ENCODE measurements around the gene PHTF2.

The PHTF2 gene

DNA sequence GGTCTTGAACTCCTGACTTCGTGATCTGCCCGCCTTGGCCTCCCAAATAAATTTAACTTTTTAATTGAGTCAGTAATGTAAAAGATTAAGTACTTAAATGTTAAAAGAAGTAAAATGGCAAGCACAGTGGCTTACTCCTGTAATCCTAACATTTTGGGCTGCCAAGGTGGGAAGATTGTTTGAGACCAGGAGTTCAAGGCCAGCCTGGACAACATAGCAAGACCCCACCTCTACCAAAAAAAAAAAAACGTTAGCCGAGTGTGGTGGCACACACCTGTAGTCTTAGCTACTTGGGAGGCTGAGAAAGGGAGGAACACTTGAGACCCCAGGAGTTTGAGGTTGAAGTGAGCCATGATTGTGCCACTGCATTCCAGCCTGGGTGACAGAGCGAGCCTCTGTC, 26.1 kb downstream of the PHTF2 start:
- no peak overlapping the region for H3K4me3 ChIP-seq (ENCODE audit: control insufficient read depth in 1 of 7, extremely low read depth in 1 of 7, insufficient read depth in 4 of 7, low read depth in 2 of 7, low read length in 6 of 7)
- peaks cover 3 to 36% (median 28%) of the 10 kb centered on the region in 5 experiments for H3K9me3 ChIP-seq (ENCODE audit: control extremely low read depth in 1 of 5, control insufficient read depth in 4 of 5, insufficient read depth in 2 of 5, low read depth in 1 of 5, low read length in 4 of 5)
- CTCF ChIA-PET, result interaction anchor here (0.7 kb wide), 1 partner anchor 182 kb away, joined by 3 read pairs; no protein-coding TSS in a partner anchor
- DNase-seq, result no peak
- WGBS (ENCODE audit: insufficient coverage), result 100% methylated on average over 1 of the region's 5 CpGs
- H3K27me3 ChIP-seq (replicated peaks in 2 of 5; ENCODE audit: control insufficient read depth in 4 of 5, insufficient read depth in 5 of 5, low read length in 4 of 5), result no peaks in the 10 kb centered on the region
- peaks cover 0 to 12% (median 2%) of the 10 kb centered on the region in 4 experiments for H3K36me3 ChIP-seq (ENCODE audit: control insufficient read depth in 4 of 4, insufficient read depth in 4 of 4, low read length in 3 of 4)
- H3K27ac ChIP-seq (ENCODE audit: insufficient read depth in 1 of 2, low read depth in 1 of 2, low read length in 2 of 2, poor library complexity in 1 of 2, severe bottlenecking in 2 of 2), result no peak overlapping the region
- POLR2A ChIA-PET, result no interaction called here
- H3K4me1 ChIP-seq (ENCODE audit: control extremely low read depth in 1 of 4, control insufficient read depth in 4 of 4, insufficient read depth in 4 of 4, low read length in 3 of 4), result peaks cover 0 to 23% (median 5%) of the 10 kb centered on the region in 4 experiments

DNA sequence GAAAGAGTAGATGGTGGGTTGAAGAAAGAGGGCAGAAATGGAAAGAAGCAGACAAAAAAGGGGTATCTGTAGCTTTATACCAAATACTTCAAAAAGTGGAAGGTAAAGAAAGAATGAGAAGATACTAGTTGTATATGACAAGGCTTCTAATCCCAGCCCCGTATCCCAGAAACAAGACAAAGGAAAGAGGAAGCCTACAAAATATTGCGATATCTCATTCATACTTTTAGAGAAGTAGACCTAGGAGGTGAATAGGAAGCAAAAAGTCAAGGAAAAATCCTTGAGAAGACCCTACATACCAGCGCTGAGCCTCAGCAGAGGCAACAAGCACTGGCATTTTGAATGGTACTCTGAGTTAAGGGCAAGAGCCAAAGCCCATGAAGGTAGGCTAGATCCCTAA, 26.6 kb downstream of the PHTF2 start:
- H3K36me3 ChIP-seq (ENCODE audit: control insufficient read depth in 4 of 4, insufficient read depth in 4 of 4, low read length in 3 of 4), result peaks cover 0 to 10% (median 2%) of the 10 kb centered on the region in 4 experiments
- H3K27ac ChIP-seq (ENCODE audit: insufficient read depth in 1 of 2, low read depth in 1 of 2, low read length in 2 of 2, poor library complexity in 1 of 2, severe bottlenecking in 2 of 2), result no peak overlapping the region
- peaks cover 0 to 25% (median 5%) of the 10 kb centered on the region in 4 experiments for H3K4me1 ChIP-seq (ENCODE audit: control extremely low read depth in 1 of 4, control insufficient read depth in 4 of 4, insufficient read depth in 4 of 4, low read length in 3 of 4)
- no peaks in the 10 kb centered on the region for H3K27me3 ChIP-seq (replicated peaks in 2 of 5; ENCODE audit: control insufficient read depth in 4 of 5, insufficient read depth in 5 of 5, low read length in 4 of 5)
- H3K4me3 ChIP-seq (ENCODE audit: control insufficient read depth in 1 of 7, extremely low read depth in 1 of 7, insufficient read depth in 4 of 7, low read depth in 2 of 7, low read length in 6 of 7), result peak overlapping the region in 1 of 7 experiments; percentile 19
- ChIA-PET POLR2A (no interaction called here), CTCF (interaction anchor here (0.7 kb wide), 1 partner anchor 183 kb away, joined by 3 read pairs; no protein-coding TSS in a partner anchor)
- H3K9me3 ChIP-seq (ENCODE audit: control extremely low read depth in 1 of 5, control insufficient read depth in 4 of 5, insufficient read depth in 2 of 5, low read depth in 1 of 5, low read length in 4 of 5), result peaks cover 3 to 34% (median 25%) of the 10 kb centered on the region in 5 experiments
- 100% methylated on average over 2 of the region's 3 CpGs for WGBS (ENCODE audit: insufficient coverage)
- no peak for DNase-seq

DNA sequence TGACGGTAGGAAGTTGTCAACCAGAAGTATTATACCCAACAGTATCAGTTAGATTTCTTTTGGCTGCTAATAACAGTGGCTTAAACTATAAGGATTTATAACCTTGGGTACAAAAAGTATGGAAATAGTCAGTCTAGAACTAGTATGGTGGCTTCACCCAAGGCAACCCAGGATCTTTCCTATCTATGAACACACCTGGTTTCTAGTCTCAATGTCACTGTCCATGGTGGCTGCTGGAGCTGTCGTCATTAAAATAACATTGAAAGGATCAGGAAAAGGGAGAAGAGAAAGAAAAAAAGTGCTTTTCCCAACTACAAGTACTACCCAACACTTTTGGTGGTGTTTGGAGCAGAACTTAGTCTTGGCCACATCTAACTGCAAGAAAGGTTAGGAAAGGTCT, 27.7 kb downstream of the PHTF2 start:
- H3K27ac ChIP-seq (ENCODE audit: insufficient read depth in 1 of 2, low read depth in 1 of 2, low read length in 2 of 2, poor library complexity in 1 of 2, severe bottlenecking in 2 of 2), result no peak overlapping the region
- no CpG with 5 or more reads among the region's 2 CpGs for WGBS (ENCODE audit: insufficient coverage)
- no peak overlapping the region for H3K4me3 ChIP-seq (ENCODE audit: control insufficient read depth in 1 of 7, extremely low read depth in 1 of 7, insufficient read depth in 4 of 7, low read depth in 2 of 7, low read length in 6 of 7)
- ChIA-PET CTCF (no interaction called here), POLR2A (no interaction called here)
- no peak for DNase-seq
- no peaks in the 10 kb centered on the region for H3K27me3 ChIP-seq (replicated peaks in 2 of 5; ENCODE audit: control insufficient read depth in 4 of 5, insufficient read depth in 5 of 5, low read length in 4 of 5)
- peaks cover 0 to 36% (median 7%) of the 10 kb centered on the region in 4 experiments for H3K4me1 ChIP-seq (ENCODE audit: control extremely low read depth in 1 of 4, control insufficient read depth in 4 of 4, insufficient read depth in 4 of 4, low read length in 3 of 4)
- peaks cover 0 to 25% (median 16%) of the 10 kb centered on the region in 5 experiments for H3K9me3 ChIP-seq (ENCODE audit: control extremely low read depth in 1 of 5, control insufficient read depth in 4 of 5, insufficient read depth in 2 of 5, low read depth in 1 of 5, low read length in 4 of 5)
- H3K36me3 ChIP-seq (ENCODE audit: control insufficient read depth in 4 of 4, insufficient read depth in 4 of 4, low read length in 3 of 4), result peaks cover 0 to 6% (median 2%) of the 10 kb centered on the region in 4 experiments

DNA sequence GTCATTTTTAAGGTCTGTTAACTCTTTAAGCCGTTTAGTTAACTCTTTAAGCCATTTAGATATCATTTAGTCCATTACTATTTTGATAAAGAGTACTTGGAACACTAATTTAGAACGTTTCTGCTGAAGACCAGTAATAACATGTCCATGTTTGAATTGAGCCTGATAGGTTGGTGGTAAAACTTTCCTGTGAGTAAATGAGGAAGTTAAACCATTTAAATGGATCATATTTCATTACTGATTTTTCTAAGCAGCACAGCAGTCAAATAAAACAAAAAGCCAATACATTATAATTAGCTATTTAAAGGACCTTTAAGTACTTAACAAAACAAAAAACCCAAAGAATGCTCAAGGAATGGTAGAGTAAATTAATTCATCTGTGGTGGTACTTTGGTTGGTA, 29.4 kb downstream of the PHTF2 start:
- Histone ChIP-seq H3K4me3 (ENCODE audit: control insufficient read depth in 1 of 7, extremely low read depth in 1 of 7, insufficient read depth in 4 of 7, low read depth in 2 of 7, low read length in 6 of 7) (no peak overlapping the region), H3K27ac (ENCODE audit: insufficient read depth in 1 of 2, low read depth in 1 of 2, low read length in 2 of 2, poor library complexity in 1 of 2, severe bottlenecking in 2 of 2) (no peak overlapping the region), H3K27me3 (replicated peaks in 2 of 5; ENCODE audit: control insufficient read depth in 4 of 5, insufficient read depth in 5 of 5, low read length in 4 of 5) (no peaks in the 10 kb centered on the region), H3K36me3 (ENCODE audit: control insufficient read depth in 4 of 4, insufficient read depth in 4 of 4, low read length in 3 of 4) (peaks cover 0 to 2% (median 0%) of the 10 kb centered on the region in 4 experiments), H3K4me1 (ENCODE audit: control extremely low read depth in 1 of 4, control insufficient read depth in 4 of 4, insufficient read depth in 4 of 4, low read length in 3 of 4) (peaks cover 0 to 37% (median 7%) of the 10 kb centered on the region in 4 experiments), H3K9me3 (ENCODE audit: control extremely low read depth in 1 of 5, control insufficient read depth in 4 of 5, insufficient read depth in 2 of 5, low read depth in 1 of 5, low read length in 4 of 5) (peaks cover 0 to 14% (median 6%) of the 10 kb centered on the region in 5 experiments)
- ChIA-PET CTCF (no interaction called here), POLR2A (no interaction called here)
- no CpG with 5 or more reads among the region's 2 CpGs for WGBS (ENCODE audit: insufficient coverage)
- DNase-seq, result peak in 2 of 3 donors; percentile 50 to 70

DNA sequence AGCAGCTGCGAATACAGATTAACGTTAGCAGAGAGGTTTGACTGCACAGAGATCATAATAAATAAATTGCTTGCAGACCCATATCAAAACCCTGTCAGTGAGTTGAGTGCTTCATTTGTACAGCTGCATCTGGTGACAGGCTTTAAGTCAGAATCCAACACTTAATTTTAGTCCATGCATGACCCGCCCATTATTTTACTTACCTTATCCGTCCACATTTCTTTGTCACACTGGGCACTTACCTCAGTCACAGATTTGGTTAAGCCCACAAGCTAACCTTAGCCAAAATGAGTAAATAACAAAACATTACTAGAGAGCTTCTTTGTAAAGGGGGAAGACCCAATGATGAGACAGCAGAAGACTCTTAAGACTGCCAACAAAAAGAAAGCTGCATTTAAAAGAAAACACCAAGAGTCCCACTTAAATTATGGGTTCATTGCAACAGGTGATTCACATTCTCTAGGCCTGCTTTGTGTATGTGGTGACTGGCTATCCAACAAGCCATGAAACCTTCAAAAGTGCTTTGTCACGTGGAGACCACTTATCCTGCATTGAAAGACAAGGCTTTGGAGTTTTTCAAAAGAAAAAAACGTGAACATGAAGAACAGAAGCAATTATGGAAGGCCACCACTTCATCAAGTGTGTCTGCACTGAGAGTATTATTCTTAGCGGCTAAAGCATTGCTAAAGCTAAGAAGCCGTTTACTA, 32.2 kb downstream of the PHTF2 start:
- Histone ChIP-seq H3K4me1 (ENCODE audit: control extremely low read depth in 1 of 4, control insufficient read depth in 4 of 4, insufficient read depth in 4 of 4, low read length in 3 of 4) (peaks cover 4 to 36% (median 13%) of the 10 kb centered on the region in 4 experiments), H3K4me3 (ENCODE audit: control insufficient read depth in 1 of 7, extremely low read depth in 1 of 7, insufficient read depth in 4 of 7, low read depth in 2 of 7, low read length in 6 of 7) (no peak overlapping the region), H3K36me3 (ENCODE audit: control insufficient read depth in 4 of 4, insufficient read depth in 4 of 4, low read length in 3 of 4) (peaks cover 0 to 2% (median 0%) of the 10 kb centered on the region in 4 experiments), H3K27ac (ENCODE audit: insufficient read depth in 1 of 2, low read depth in 1 of 2, low read length in 2 of 2, poor library complexity in 1 of 2, severe bottlenecking in 2 of 2) (no peak overlapping the region), H3K27me3 (replicated peaks in 2 of 5; ENCODE audit: control insufficient read depth in 4 of 5, insufficient read depth in 5 of 5, low read length in 4 of 5) (no peaks in the 10 kb centered on the region), H3K9me3 (ENCODE audit: control extremely low read depth in 1 of 5, control insufficient read depth in 4 of 5, insufficient read depth in 2 of 5, low read depth in 1 of 5, low read length in 4 of 5) (peaks cover 0 to 7% (median 5%) of the 10 kb centered on the region in 5 experiments)
- ChIA-PET POLR2A (interaction anchor here (0.9 kb wide), 1 partner anchor 10 kb away, joined by 3 read pairs; no protein-coding TSS in a partner anchor), CTCF (interaction anchor here (1.5 kb wide), 1 partner anchor 17 kb away, joined by 3 read pairs; no protein-coding TSS in a partner anchor)
- 98% methylated on average over 7 of the region's 8 CpGs for WGBS (ENCODE audit: insufficient coverage)
- no peak for DNase-seq

DNA sequence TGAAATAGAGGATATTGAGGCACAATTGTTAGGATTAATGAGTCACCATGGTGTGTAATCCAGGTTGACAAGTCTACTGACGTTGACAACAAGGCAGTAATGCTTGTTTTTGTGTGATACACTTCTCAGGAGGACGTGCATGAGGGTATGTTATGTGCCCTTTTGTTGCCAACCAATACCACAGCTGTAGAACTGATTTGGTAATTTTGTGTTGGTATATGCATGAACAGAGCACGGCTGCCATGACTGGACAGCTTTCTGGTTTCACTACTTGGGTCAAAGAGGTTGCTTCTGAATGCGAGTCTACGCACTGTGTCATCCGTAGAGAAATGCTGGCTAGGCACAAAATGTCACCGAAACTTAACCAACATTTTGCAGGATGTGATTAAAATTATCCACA, 32.9 kb downstream of the PHTF2 start:
- no peak for DNase-seq
- no peak overlapping the region for H3K27ac ChIP-seq (ENCODE audit: insufficient read depth in 1 of 2, low read depth in 1 of 2, low read length in 2 of 2, poor library complexity in 1 of 2, severe bottlenecking in 2 of 2)
- H3K9me3 ChIP-seq (ENCODE audit: control extremely low read depth in 1 of 5, control insufficient read depth in 4 of 5, insufficient read depth in 2 of 5, low read depth in 1 of 5, low read length in 4 of 5), result peaks cover 0 to 3% (median 2%) of the 10 kb centered on the region in 5 experiments
- CTCF ChIA-PET, result interaction anchor here (1.5 kb wide), 1 partner anchor 17 kb away, joined by 3 read pairs; no protein-coding TSS in a partner anchor
- 97% methylated on average over 5 of the region's 7 CpGs for WGBS (ENCODE audit: insufficient coverage)
- no peak overlapping the region for H3K4me3 ChIP-seq (ENCODE audit: control insufficient read depth in 1 of 7, extremely low read depth in 1 of 7, insufficient read depth in 4 of 7, low read depth in 2 of 7, low read length in 6 of 7)
- POLR2A ChIA-PET, result interaction anchor here (0.6 to 0.9 kb wide), 2 partner anchors 9 to 21 kb away, joined by 3 to 4 read pairs; no protein-coding TSS in a partner anchor
- peaks cover 4 to 36% (median 13%) of the 10 kb centered on the region in 4 experiments for H3K4me1 ChIP-seq (ENCODE audit: control extremely low read depth in 1 of 4, control insufficient read depth in 4 of 4, insufficient read depth in 4 of 4, low read length in 3 of 4)
- H3K36me3 ChIP-seq (ENCODE audit: control insufficient read depth in 4 of 4, insufficient read depth in 4 of 4, low read length in 3 of 4), result peaks cover 0 to under 1% (median 0%) of the 10 kb centered on the region in 4 experiments
- H3K27me3 ChIP-seq (replicated peaks in 2 of 5; ENCODE audit: control insufficient read depth in 4 of 5, insufficient read depth in 5 of 5, low read length in 4 of 5), result no peaks in the 10 kb centered on the region

DNA sequence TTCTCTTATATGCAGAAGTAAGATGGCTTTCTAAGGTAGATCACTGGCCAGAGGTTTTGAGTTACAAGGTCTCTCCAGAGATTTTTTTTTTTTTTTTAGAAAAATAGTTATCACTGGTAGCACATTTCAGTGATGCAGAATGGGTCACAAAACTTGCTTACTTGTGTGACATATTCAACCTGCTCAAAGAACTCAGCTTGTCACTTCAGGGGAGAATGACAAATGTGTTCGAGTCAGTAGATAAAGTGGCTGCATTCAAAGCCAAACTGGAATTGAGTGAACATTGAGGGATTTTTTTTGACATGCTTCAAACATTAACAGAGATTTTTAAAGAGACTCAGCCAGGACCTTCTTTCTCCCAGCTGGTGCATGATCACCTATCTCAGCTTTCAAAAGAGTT, 33.4 kb downstream of the PHTF2 start:
- Histone ChIP-seq H3K27me3 (replicated peaks in 2 of 5; ENCODE audit: control insufficient read depth in 4 of 5, insufficient read depth in 5 of 5, low read length in 4 of 5) (no peaks in the 10 kb centered on the region), H3K9me3 (ENCODE audit: control extremely low read depth in 1 of 5, control insufficient read depth in 4 of 5, insufficient read depth in 2 of 5, low read depth in 1 of 5, low read length in 4 of 5) (no peaks in the 10 kb centered on the region), H3K4me3 (ENCODE audit: control insufficient read depth in 1 of 7, extremely low read depth in 1 of 7, insufficient read depth in 4 of 7, low read depth in 2 of 7, low read length in 6 of 7) (no peak overlapping the region), H3K4me1 (ENCODE audit: control extremely low read depth in 1 of 4, control insufficient read depth in 4 of 4, insufficient read depth in 4 of 4, low read length in 3 of 4) (peaks cover 4 to 36% (median 13%) of the 10 kb centered on the region in 4 experiments), H3K36me3 (ENCODE audit: control insufficient read depth in 4 of 4, insufficient read depth in 4 of 4, low read length in 3 of 4) (no peaks in the 10 kb centered on the region), H3K27ac (ENCODE audit: insufficient read depth in 1 of 2, low read depth in 1 of 2, low read length in 2 of 2, poor library complexity in 1 of 2, severe bottlenecking in 2 of 2) (no peak overlapping the region)
- WGBS (ENCODE audit: insufficient coverage), result 86% methylated on average over 1 of the region's 1 CpG
- POLR2A ChIA-PET, result interaction anchor here (0.6 kb wide), 1 partner anchor 22 kb away, joined by 4 read pairs; no protein-coding TSS in a partner anchor
- CTCF ChIA-PET, result no interaction called here
- no peak for DNase-seq
